WTC11 (cell line): ENCODE measurements around the gene ZNF521.

Experiments used
- CREB1 ChIP-seq: sonication (generic); formaldehyde crosslinking; IDR thresholded peaks from 2 replicates; pipeline ENCODE4 v1.8.0; 2023; ENCODE audit warnings: mild to moderate bottlenecking, missing genetic modification reagents
- CREM ChIP-seq: sonication (generic); formaldehyde crosslinking; IDR thresholded peaks from 2 replicates; pipeline ENCODE4 v1.8.1; 2022; ENCODE audit warnings: mild to moderate bottlenecking, missing genetic modification reagents, moderate library complexity
- CTCF ChIP-seq: fragments of 200-600 bp; IDR thresholded peaks from 2 replicates; pipeline ENCODE4 v1.8.0; 2022; ENCODE audit warnings: antibody characterized with exemption
- GRHL2 ChIP-seq: fragments of 250-450 bp; sonication (Bioruptor Pico); IDR thresholded peaks from 2 replicates; pipeline ENCODE4 v1.8.0; 2022; ENCODE audit warnings: mild to moderate bottlenecking, moderate library complexity; ENCODE audit not compliant: insufficient replicate concordance, severe bottlenecking
- USF2 ChIP-seq: sonication (generic); formaldehyde crosslinking; IDR thresholded peaks from 2 replicates; pipeline ENCODE4 v1.8.1; 2023; ENCODE audit warnings: mild to moderate bottlenecking, missing genetic modification reagents, moderate library complexity
- ZNF263 ChIP-seq: sonication (generic); formaldehyde crosslinking; IDR thresholded peaks from 2 replicates; pipeline ENCODE4 v1.8.1; 2022; ENCODE audit warnings: low read depth, mild to moderate bottlenecking, moderate library complexity, missing genetic modification reagents
- ZNF423 ChIP-seq: fragments of 250-450 bp; sonication (Bioruptor Pico); IDR thresholded peaks from 2 replicates; pipeline ENCODE4 v2.1.2; 2022; ENCODE audit warnings: mild to moderate bottlenecking, moderate library complexity
- TF ChIP-seq, protein P1 (sequence below): sonication (generic); formaldehyde crosslinking; IDR thresholded peaks from 2 replicates; pipeline ENCODE4 v1.8.1; 2023; ENCODE audit warnings: mild to moderate bottlenecking, missing genetic modification reagents, borderline replicate concordance
- TF ChIP-seq, protein P2 (sequence below): fragments of 250-450 bp; sonication (Bioruptor Pico); IDR thresholded peaks from 2 replicates; pipeline ENCODE4 v1.9.0; 2021; ENCODE audit warnings: mild to moderate bottlenecking, borderline replicate concordance

- TF ChIP-seq USF2 (no peak), ZNF423 (no peak), CREM (no peak), CTCF (no peak), GRHL2 (CRISPR knock-in tag) (no peak), ZNF263 (CRISPR knock-in tag) (no peak), CREB1 (no peak)
- TF ChIP-seq, protein P1, sequence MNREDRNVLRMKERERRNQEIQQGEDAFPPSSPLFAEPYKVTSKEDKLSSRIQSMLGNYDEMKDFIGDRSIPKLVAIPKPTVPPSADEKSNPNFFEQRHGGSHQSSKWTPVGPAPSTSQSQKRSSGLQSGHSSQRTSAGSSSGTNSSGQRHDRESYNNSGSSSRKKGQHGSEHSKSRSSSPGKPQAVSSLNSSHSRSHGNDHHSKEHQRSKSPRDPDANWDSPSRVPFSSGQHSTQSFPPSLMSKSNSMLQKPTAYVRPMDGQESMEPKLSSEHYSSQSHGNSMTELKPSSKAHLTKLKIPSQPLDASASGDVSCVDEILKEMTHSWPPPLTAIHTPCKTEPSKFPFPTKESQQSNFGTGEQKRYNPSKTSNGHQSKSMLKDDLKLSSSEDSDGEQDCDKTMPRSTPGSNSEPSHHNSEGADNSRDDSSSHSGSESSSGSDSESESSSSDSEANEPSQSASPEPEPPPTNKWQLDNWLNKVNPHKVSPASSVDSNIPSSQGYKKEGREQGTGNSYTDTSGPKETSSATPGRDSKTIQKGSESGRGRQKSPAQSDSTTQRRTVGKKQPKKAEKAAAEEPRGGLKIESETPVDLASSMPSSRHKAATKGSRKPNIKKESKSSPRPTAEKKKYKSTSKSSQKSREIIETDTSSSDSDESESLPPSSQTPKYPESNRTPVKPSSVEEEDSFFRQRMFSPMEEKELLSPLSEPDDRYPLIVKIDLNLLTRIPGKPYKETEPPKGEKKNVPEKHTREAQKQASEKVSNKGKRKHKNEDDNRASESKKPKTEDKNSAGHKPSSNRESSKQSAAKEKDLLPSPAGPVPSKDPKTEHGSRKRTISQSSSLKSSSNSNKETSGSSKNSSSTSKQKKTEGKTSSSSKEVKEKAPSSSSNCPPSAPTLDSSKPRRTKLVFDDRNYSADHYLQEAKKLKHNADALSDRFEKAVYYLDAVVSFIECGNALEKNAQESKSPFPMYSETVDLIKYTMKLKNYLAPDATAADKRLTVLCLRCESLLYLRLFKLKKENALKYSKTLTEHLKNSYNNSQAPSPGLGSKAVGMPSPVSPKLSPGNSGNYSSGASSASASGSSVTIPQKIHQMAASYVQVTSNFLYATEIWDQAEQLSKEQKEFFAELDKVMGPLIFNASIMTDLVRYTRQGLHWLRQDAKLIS: no peak
- TF ChIP-seq, protein P2, sequence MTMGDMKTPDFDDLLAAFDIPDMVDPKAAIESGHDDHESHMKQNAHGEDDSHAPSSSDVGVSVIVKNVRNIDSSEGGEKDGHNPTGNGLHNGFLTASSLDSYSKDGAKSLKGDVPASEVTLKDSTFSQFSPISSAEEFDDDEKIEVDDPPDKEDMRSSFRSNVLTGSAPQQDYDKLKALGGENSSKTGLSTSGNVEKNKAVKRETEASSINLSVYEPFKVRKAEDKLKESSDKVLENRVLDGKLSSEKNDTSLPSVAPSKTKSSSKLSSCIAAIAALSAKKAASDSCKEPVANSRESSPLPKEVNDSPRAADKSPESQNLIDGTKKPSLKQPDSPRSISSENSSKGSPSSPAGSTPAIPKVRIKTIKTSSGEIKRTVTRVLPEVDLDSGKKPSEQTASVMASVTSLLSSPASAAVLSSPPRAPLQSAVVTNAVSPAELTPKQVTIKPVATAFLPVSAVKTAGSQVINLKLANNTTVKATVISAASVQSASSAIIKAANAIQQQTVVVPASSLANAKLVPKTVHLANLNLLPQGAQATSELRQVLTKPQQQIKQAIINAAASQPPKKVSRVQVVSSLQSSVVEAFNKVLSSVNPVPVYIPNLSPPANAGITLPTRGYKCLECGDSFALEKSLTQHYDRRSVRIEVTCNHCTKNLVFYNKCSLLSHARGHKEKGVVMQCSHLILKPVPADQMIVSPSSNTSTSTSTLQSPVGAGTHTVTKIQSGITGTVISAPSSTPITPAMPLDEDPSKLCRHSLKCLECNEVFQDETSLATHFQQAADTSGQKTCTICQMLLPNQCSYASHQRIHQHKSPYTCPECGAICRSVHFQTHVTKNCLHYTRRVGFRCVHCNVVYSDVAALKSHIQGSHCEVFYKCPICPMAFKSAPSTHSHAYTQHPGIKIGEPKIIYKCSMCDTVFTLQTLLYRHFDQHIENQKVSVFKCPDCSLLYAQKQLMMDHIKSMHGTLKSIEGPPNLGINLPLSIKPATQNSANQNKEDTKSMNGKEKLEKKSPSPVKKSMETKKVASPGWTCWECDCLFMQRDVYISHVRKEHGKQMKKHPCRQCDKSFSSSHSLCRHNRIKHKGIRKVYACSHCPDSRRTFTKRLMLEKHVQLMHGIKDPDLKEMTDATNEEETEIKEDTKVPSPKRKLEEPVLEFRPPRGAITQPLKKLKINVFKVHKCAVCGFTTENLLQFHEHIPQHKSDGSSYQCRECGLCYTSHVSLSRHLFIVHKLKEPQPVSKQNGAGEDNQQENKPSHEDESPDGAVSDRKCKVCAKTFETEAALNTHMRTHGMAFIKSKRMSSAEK (CRISPR knock-in tag): no peak
Measured at GRCh38 chr18:25314838-25315190, 37.2 kb downstream of the ZNF521 start.
